Fibroblast of the aortic adventitia (primary cell): Measurements from ENCODE around the gene OPA3. TPM values are rescaled to one million over a fixed set of nuclear protein-coding genes. Genes with fewer than 3 reads are reported as not detected.
"Not testable (repeated sequence)": the region's sequence is repeated elsewhere in the genome, so short reads cannot be mapped to it uniquely, and the experiment has no call there.

Experiments
- DNase-seq: peaks from one replicate; pipeline ENCODE4 v3.0.0-alpha.2; 2010; ENCODE audit warnings: low read depth
- H3K4me3 ChIP-seq: 2 replicates; pipeline ENCODE4 v1.5.1; 2011; ENCODE audit warnings: low read depth, mild to moderate bottlenecking, control low read depth, low read length, moderate library complexity
- total RNA-seq: library from RNA; depleted of rRNA; stranded (reverse); fragments of >200 nt; gene quantifications from 2 replicates; pipeline ENCODE4 v1.2.3, GENCODE V29; 2012; ENCODE audit warnings: low replicate concordance
- TF ChIP-seq, protein P1 (sequence below): IDR thresholded peaks from 2 replicates; pipeline ENCODE4 v1.5.1; 2011; ENCODE audit warnings: mild to moderate bottlenecking, low read length, control low read depth, inconsistent platforms; ENCODE audit not compliant: insufficient read depth

Gene OPA3
- 8.8 and 9.6 TPM in 2 replicates for total RNA-seq

GRCh38 chr19:45584332-45585157, at the start of gene OPA3:
Gene OPA3, minus strand, starts transcription at chr19:45584802. Its CDS starts 38 bp downstream, at chr19:45584764.
- DNase-seq: peak; percentile 100
- TF ChIP-seq, protein P1, sequence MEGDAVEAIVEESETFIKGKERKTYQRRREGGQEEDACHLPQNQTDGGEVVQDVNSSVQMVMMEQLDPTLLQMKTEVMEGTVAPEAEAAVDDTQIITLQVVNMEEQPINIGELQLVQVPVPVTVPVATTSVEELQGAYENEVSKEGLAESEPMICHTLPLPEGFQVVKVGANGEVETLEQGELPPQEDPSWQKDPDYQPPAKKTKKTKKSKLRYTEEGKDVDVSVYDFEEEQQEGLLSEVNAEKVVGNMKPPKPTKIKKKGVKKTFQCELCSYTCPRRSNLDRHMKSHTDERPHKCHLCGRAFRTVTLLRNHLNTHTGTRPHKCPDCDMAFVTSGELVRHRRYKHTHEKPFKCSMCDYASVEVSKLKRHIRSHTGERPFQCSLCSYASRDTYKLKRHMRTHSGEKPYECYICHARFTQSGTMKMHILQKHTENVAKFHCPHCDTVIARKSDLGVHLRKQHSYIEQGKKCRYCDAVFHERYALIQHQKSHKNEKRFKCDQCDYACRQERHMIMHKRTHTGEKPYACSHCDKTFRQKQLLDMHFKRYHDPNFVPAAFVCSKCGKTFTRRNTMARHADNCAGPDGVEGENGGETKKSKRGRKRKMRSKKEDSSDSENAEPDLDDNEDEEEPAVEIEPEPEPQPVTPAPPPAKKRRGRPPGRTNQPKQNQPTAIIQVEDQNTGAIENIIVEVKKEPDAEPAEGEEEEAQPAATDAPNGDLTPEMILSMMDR: no peak
- peak within 1 kb of the TSS; percentile 92 for H3K4me3 ChIP-seq

- DNase-seq: peak; percentile 94
- TF ChIP-seq, protein P1: no peak
- H3K4me3 ChIP-seq: no peak overlapping the region
Measured at GRCh38 chr19:45632468-45633196, 48.0 kb upstream of the OPA3 start.

GRCh38 chr19:45630463-45630862, 45.9 kb upstream of the OPA3 start:
- DNase-seq: peak; percentile 95

DNA sequence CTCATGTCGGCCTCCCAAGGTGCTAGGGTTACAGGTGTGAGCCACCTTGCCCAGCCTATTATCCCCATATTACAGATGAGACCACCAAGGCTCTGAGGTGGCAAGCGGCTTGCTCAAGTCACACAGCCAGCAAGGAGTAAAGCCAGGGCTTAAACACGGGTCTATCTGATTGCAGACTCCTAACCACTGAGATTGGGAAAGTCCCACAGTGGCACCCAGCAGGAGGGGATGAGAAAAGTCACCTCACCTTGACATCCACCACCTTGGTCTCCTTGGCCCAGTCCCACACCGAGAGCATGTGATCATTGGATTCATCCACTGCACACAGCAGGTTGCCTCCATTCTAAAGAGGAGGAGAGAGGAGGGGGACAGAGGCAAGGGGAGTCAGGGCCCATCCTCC, 45.1 kb upstream of the OPA3 start:
- no peak for DNase-seq
- TF ChIP-seq, protein P1: no peak
- H3K4me3 ChIP-seq: no peak overlapping the region

More at GRCh38 chr19:45630463-45630862, 45.9 kb upstream of the OPA3 start:
- no peak overlapping the region for H3K4me3 ChIP-seq
- TF ChIP-seq, protein P1: no peak

- H3K4me3 ChIP-seq, DNase-seq: not testable (repeated sequence)
Measured at GRCh38 chr19:45628219-45628618, 43.6 kb upstream of the OPA3 start.

DNA sequence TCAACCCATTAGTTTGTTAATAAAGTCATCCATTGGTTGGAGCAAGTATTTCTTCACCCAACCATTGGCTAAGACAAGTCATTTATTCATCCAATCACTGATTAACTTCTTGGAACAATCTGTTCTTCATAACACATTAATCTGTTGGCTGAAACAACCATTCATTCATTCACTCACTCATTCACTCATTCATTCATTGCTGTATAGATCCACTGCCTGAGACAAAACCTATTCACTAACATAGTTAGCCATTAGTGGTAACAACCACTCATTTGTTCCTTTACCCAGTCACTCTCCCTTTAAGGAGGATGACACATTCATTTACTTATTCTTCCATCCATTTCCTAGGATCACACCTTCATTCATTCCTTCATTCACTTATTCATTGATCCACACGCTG, 39.4 kb upstream of the OPA3 start:
- no peak overlapping the region for H3K4me3 ChIP-seq
- DNase-seq: no peak
- TF ChIP-seq, protein P1: no peak

GRCh38 chr19:45621976-45622503, 37.4 kb upstream of the OPA3 start:
- DNase-seq: no peak
- TF ChIP-seq, protein P1: no peak
- H3K4me3 ChIP-seq: no peak overlapping the region
